K562 (cell line): ENCODE results near the gene TMEM222. TPM values are rescaled to one million over a fixed set of nuclear protein-coding genes. Genes with fewer than 3 reads are reported as not detected.

ENCODE experiments used
- ATAC-seq: fragments of 200-7000 bp; cut with Tn5 transposase; 3 replicates; pipeline ENCODE4 v1.9.1; 2020; ENCODE audit warnings: moderate library complexity
- BruUV-seq: library from RNA; stranded (reverse); fragments of 400-500 nt; replicated peaks from 2 replicates; lab custom pipeline; 2021; lab: Mats Ljungman, UMichigan
- CTCF ChIA-PET: fragments of 300-600 bp; formaldehyde crosslinking; extraction: SDS; loops from one replicate; lab custom pipeline; 2021; ENCODE audit warnings: low intra/inter-chr PET ratio; lab: Yijun Ruan, JAX
- POLR2A ChIA-PET: fragments of 300-600, 350-650 bp; sonication (Branson Sonifier 250); formaldehyde crosslinking; extraction: SDS; loops from one replicate; lab custom pipeline; 2021; ENCODE audit warnings: antibody characterized with exemption, inconsistent platforms; lab: Yijun Ruan, JAX
- DNase-seq, 4 experiments: peaks; one replicate each; pipeline versions ENCODE4 v3.0.0 to v3.0.0-alpha.2; 2011 to 2018; ENCODE audit warnings: low spot score in 3 of 4, mixed read lengths in 3 of 4; ENCODE audit errors: extremely low read depth in 1 of 4
- FAIRE-seq: peaks from 2 replicates; lab custom pipeline; 2011; peaks lifted over from hg19 to GRCh38; lab: Jason Lieb, UNC
- H2AFZ ChIP-seq: 2 replicates; pipeline ENCODE4 v1.6.0; 2011; ENCODE audit warnings: low read depth, low read length, control low read depth, inconsistent platforms
- H3K27ac ChIP-seq: fragments of 200-600 bp; 3 replicates; pipeline ENCODE4 v1.8.0; 2011; ENCODE audit warnings: low read depth, mild to moderate bottlenecking, control low read depth, inconsistent platforms, low read length, moderate library complexity, mixed read lengths; ENCODE audit errors: extremely low read depth
- H3K27me3 ChIP-seq, 2 experiments: fragments of 300-600 bp in 1 of 2; 2 replicates in 1 of 2; 3 replicates in 1 of 2; pipeline versions ENCODE4 v1.6.0 to v1.8.0; 2011; ENCODE audit warnings: inconsistent platforms in 2 of 2, low read length in 2 of 2, mild to moderate bottlenecking in 1 of 2, mixed read lengths in 1 of 2, moderate library complexity in 1 of 2; ENCODE audit not compliant: control insufficient read depth in 2 of 2, insufficient read depth in 2 of 2
- H3K36me3 ChIP-seq: fragments of 300-600 bp; 3 replicates; pipeline ENCODE4 v1.8.0; 2011; ENCODE audit warnings: mild to moderate bottlenecking, low read length, inconsistent platforms; ENCODE audit not compliant: control insufficient read depth, insufficient read depth
- H3K4me1 ChIP-seq, 2 experiments: fragments of 200-600 bp in 1 of 2; replicated peaks in 1 of 2; 2 replicates in 1 of 2; 3 replicates in 1 of 2; pipeline versions ENCODE4 v1.5.1 to v1.8.0; 2011; ENCODE audit warnings: inconsistent platforms in 2 of 2, low read length in 2 of 2, mild to moderate bottlenecking in 1 of 2, mixed read lengths in 1 of 2, moderate library complexity in 1 of 2; ENCODE audit not compliant: control insufficient read depth in 2 of 2, insufficient read depth in 2 of 2
- H3K4me2 ChIP-seq: 2 replicates; pipeline ENCODE4 v1.6.1; 2011; ENCODE audit warnings: low read length, control low read depth, inconsistent platforms, mixed read lengths; ENCODE audit not compliant: insufficient read depth
- H3K4me3 ChIP-seq: fragments of 200-600 bp; sonication (generic), shearing (Covaris generic); 2 replicates; pipeline ENCODE4 v1.5.1; 2016; ENCODE audit warnings: control low read depth, inconsistent platforms
- H3K79me2 ChIP-seq: fragments of 200-600 bp; 3 replicates; pipeline ENCODE4 v1.8.0; 2011; ENCODE audit warnings: low read length, inconsistent platforms; ENCODE audit not compliant: control insufficient read depth, insufficient read depth
- H3K9ac ChIP-seq, 2 experiments: 2 replicates each; pipeline versions ENCODE4 v1.6.0 to v1.6.1; 2011; ENCODE audit warnings: low read depth in 2 of 2, low read length in 2 of 2, control low read depth in 1 of 2, inconsistent platforms in 1 of 2, mild to moderate bottlenecking in 1 of 2, mixed read lengths in 1 of 2; ENCODE audit not compliant: insufficient read depth in 1 of 2
- H3K9me1 ChIP-seq: one replicate; pipeline ENCODE4 v1.6.0; 2011; ENCODE audit warnings: inconsistent platforms, mild to moderate bottlenecking, low read length, moderate library complexity; ENCODE audit not compliant: control insufficient read depth, insufficient read depth
- H3K9me3 ChIP-seq: replicated peaks from 2 replicates; pipeline ENCODE4 v1.5.1; 2011; ENCODE audit warnings: low read depth, low read length, inconsistent platforms; ENCODE audit not compliant: control insufficient read depth, insufficient read depth
- H4K20me1 ChIP-seq: replicated peaks from 2 replicates; pipeline ENCODE4 v1.6.1; 2011; ENCODE audit warnings: low read length, inconsistent platforms, mixed read lengths; ENCODE audit not compliant: control insufficient read depth, insufficient read depth
- DPF2 ChIP-seq: fragments of 450-650 bp; IDR thresholded peaks from 2 replicates; pipeline ENCODE4 v1.6.1; 2016
- RERE ChIP-seq: sonication (generic); formaldehyde crosslinking; IDR thresholded peaks from 2 replicates; pipeline ENCODE4 v1.8.0; 2023; ENCODE audit warnings: missing genetic modification reagents, mild to moderate bottlenecking, borderline replicate concordance
- WGBS: fragments of 100-300 bp; shearing (Covaris generic); methylation state at CpG from one replicate; pipeline ENCODE4 v1.1.6; 2016; ENCODE audit warnings: low coverage, mixed read lengths; ENCODE audit not compliant: insufficient coverage; ENCODE audit errors: missing lambda C conversion rate; 5-methylcytosine and 5-hydroxymethylcytosine counted together
- in situ Hi-C: fragments of 300-500 bp; cut with MboI; formaldehyde crosslinking; loops from 4 replicates; pipeline ENCODE4 v1.15.0; 2018; ENCODE audit warnings: inconsistent platforms, mixed read lengths
- intact Hi-C: fragments of 100-400 bp; cut with micrococcal nuclease; formaldehyde crosslinking; loops from 2 replicates; pipeline ENCODE4 v1.14.2; 2022
- polyA plus RNA-seq, 8 experiments: library from polyadenylated mRNA; depleted of rRNA in 4 of 8; stranded (reverse) in 5 of 8; unstranded in 3 of 8; fragments of >200 nt; fragmentation: Nextera tagmentation in 2 of 8; fragmentation: Illumina TruSeq in 1 of 8; extraction: Ambion mirVana in 2 of 8; extraction: Trizol in 1 of 8; gene quantifications; 2 replicates each; pipeline versions ENCODE4 v1.2.1 to v1.2.3, GENCODE V29; 2011 to 2014; ENCODE audit warnings: inconsistent platforms in 1 of 8, missing spikeins in 1 of 8
- total RNA-seq, 7 experiments: library from RNA; depleted of rRNA in 6 of 7; stranded (reverse); fragments of >200 nt in 6 of 7; fragmentation: Illumina TruSeq in 2 of 7; extraction: Trizol in 2 of 7; gene quantifications; 2 replicates each; pipeline versions ENCODE4 v1.2.1 to v1.2.3, GENCODE V29; 2011 to 2021; ENCODE audit warnings: low replicate concordance in 1 of 7

The TMEM222 gene
- total and polyA plus RNA-seq, 9 of the 15 experiments (the other 6 are each of a cell fraction or from before 2014, with no cell fraction given) = 6.9 to 48.0 (median 32.8) TPM

- TF ChIP-seq RERE = no peak
Measured at GRCh38 chr1:27346357-27346756, 24.4 kb downstream of the TMEM222 start (continued).

- H2AFZ ChIP-seq = no peak overlapping the region
- ChIA-PET POLR2A (interaction anchor here (0.6 to 1.0 kb wide), 3 partner anchors 15 to 20 kb away, joined by 3 to 4 read pairs (median 3); no protein-coding TSS in a partner anchor), CTCF (no interaction called here)
- H3K9me1 ChIP-seq = no peaks in the 10 kb centered on the region
- peak overlapping the region in 1 of 2 experiments; percentile 81; a peak in 2 of 4 replicates for H3K9ac ChIP-seq
- FAIRE-seq (no peak), ATAC-seq (no peak), DNase-seq (peak in 3 of 4 experiments; percentile 40 to 54 (median 53))
- H3K4me1 ChIP-seq = peaks cover 32 to 59% of the 10 kb centered on the region in 2 experiments
- no peak overlapping the region for H3K27ac ChIP-seq
- no peaks in the 10 kb centered on the region for H3K9me3 ChIP-seq
- H3K36me3 ChIP-seq = no peaks in the 10 kb centered on the region
- no peak overlapping the region for H3K4me2 ChIP-seq
- WGBS = 77% methylated on average over 13 of the region's 14 CpGs
- no peaks in the 10 kb centered on the region for H3K27me3 ChIP-seq
- no peaks in the 10 kb centered on the region for H4K20me1 ChIP-seq
- no TSS peak for BruUV-seq
- H3K79me2 ChIP-seq = no peaks in the 10 kb centered on the region; the same call in 2 of the 3 replicates
- in situ Hi-C loops (no loop called here), intact Hi-C loops (no loop called here)
- no peak overlapping the region for H3K4me3 ChIP-seq
- TF ChIP-seq DPF2 = 0 out of 2 replicates have a peak, but pooled peaks have one; percentile 36
Measured at GRCh38 chr1:27346991-27347624, 25.1 kb downstream of the TMEM222 start.
